Stimulated activated CD8-positive, alpha-beta memory T cell treated with anti-CD3 and anti-CD28 coated beads, Interleukin-12 subunit alpha, Interleukin-12 subunit beta, amount 100 ng/mL, for 4 hours (primary cell): ENCODE measurements around the gene MRM3.
"Not testable (repeated sequence)": the region's sequence is repeated elsewhere in the genome, so short reads cannot be mapped to it uniquely, and the experiment has no call there.

Experiments used
- DNase-seq: peaks from one replicate; pipeline ENCODE4 v3.0.0-alpha.2; 2020; ENCODE audit warnings: low read depth

Gene MRM3

GRCh38 chr17:753418-753817 is 28.7 kb upstream of the MRM3 start:
- DNase-seq, result no peak

DNA sequence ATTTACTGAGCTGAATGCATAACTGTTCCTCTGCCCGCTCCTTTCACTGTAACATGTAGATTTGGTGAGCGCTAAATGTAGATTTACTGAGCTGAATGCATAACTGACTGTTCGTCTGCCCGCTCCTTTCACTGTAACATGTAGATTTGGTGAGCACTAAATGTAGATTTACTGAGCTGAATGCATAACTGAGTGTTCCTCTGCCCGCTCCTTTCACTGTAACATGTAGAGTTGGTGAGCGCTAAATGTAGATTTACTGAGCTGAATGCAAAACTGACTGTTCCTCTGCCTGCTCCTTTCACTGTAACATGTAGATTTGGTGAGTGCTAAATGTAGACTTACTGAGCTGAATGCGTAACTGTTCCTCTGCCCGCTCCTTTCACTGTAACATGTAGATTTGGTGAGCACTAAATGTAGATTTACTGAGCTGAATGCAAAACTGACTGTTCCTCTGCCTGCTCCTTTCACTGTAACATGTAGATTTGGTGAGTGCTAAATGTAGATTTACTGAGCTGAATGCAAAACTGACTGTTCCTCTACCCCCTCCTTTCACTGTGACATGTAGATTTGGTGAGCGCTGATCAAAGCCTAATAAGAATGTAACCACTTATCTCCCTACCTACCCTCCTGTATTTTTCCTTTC is 26.7 kb upstream of the MRM3 start:
- not testable (repeated sequence) for DNase-seq

GRCh38 chr17:756010-756567 is 26.1 kb upstream of the MRM3 start:
- not testable (repeated sequence) for DNase-seq

DNA sequence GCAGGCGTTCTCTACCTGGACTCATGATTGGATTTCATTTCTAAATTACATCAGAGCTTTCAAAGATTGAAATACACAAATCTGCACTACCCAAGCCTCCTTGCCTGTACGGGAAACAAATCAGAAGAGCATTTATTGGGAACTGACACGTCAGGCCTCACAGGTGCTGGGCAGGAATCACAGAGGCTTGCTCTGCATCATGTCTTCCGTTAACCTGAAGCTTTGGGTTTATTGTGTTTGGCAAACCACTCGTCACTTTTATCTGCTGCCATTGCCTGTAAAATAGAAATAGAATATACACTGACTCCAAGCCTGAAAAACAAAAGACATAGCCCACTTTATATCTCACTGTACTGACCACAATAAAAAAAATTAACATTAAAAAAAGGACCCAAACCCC is 22.2 kb upstream of the MRM3 start:
- DNase-seq, result no peak

DNA sequence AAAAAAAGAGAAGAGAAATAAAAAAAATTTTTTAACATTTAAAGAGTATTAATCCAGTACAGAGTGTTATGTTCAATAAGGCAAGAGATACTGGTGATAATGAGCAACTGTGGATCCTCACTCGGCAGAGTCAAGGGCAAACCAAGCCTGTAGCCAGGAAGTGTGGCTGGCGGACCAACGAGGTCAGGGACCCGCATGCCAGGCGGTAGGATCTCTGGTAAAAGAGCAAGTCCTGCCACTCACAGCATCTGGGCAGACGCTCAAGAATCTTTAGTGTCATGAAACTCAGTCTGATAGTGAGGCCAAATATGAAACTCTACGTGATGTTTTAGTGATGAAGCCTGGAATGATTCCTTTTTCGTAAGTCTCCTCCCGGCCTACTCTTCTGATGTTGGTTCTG is 21.8 kb upstream of the MRM3 start:
- no peak for DNase-seq

DNA sequence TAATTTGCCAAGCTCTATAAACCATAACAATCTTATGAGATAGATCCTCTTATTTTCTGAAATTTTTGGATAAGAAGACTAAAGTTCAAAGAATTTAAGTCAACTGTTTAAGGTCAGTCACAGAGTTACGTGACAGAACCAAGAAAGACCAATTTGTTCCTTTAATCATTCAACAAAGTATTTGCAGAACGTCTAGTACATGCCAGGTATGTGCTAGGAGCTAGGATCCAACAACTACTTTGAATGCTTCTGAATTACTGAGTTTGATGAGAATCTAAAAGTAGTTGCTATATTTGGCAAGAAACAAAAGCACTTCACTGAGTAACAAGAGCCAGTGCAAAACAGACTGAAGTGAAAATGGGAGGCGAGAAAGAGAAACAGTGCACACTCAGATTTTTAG is 15.1 kb upstream of the MRM3 start:
- no peak for DNase-seq

GRCh38 chr17:773016-773415 is 9.1 kb upstream of the MRM3 start:
- DNase-seq, result no peak

DNA sequence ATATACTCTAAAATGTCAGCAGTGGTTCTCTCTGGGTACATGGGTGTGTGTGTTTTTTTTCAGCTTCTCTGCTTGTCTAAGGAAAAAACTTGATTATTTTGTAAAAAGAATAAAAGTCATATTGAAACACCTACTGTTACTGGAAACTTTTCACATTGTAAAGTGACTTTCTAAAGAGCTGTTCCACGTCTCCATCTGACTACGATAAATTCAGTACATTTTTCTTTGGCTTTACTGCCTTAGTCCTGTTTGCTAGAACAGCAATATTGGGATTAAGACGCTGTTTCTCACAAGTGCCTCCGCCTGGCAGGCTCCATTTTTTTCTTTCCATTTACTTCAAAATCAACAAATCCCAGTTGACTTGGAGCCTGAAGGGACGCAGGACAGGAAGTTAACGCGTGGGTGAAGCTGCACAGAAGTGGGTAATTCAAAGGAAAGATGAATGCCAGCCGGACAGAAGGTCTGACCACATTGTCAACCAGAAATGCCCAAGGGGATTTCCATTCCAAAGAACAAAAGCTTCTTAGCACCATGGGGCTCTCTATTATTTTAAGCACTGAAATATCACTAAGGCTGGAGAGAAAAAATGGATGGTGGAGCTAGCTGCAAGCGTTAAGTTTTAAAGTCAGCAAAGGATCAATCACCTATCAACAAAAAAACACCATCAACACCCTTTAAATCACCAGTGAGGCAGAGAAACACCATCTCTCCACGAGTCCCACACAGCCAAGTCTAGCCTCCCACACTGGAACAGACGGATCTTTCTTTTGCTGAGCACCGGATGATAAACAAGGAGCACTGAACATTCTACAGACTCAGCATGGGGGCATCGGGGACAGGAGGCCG is 8.5 kb upstream of the MRM3 start:
- DNase-seq, result no peak

DNA sequence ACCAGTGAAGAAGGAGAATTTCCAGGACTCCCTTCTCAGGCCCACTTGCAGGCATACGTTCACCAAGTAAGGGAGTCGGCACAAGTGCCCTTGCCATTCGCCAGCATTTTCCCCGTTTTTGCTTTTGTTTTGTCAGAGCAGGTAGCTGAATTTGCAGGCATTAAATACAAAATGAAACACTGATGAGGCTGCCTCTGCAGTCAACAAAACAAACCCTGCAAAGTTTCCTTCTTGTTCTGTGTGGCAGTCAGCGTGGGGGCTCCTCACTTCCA is 7.9 kb upstream of the MRM3 start:
- DNase-seq, result no peak

DNA sequence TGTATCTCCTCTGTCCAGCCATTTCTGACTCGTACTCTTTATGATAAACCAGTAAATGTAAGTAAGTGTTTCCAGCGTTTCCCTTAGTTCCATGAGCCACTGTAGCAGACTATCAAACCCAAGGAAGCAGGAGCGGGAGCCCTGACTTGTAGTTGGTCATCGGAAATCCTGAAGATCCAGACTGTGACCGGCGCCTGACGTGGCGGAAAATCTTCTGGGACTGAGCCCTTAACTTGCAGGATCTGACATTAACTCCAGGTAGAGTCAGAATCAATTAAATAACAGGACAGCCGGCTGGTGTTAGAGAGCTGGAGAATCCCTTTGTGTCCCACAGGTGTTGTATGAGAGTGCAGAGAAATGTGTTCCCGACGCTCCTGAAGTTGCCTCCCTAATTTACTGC is 4.1 kb upstream of the MRM3 start:
- DNase-seq, result no peak

DNA sequence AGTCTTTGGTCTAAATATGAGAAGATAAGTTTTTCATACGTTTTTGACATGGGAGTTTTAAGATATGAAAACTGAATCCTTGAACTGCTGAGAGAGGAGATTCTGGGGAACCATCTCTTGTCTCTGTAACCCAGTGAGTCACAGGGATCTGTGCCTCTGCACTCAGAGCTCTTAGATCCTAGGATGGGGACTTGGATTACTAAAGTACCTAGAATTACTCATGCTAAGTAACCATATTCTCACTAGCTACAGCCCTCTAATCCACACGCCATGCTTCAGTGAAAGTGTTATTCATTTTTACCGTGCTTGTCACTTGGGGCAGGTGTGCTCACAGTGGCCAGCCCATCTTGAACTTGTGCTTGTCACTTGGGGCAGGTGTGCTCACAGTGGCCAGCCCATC is 2.0 kb downstream of the MRM3 start:
- no peak for DNase-seq

GRCh38 chr17:785901-786300 is 3.7 kb downstream of the MRM3 start:
- not testable (repeated sequence) for DNase-seq

DNA sequence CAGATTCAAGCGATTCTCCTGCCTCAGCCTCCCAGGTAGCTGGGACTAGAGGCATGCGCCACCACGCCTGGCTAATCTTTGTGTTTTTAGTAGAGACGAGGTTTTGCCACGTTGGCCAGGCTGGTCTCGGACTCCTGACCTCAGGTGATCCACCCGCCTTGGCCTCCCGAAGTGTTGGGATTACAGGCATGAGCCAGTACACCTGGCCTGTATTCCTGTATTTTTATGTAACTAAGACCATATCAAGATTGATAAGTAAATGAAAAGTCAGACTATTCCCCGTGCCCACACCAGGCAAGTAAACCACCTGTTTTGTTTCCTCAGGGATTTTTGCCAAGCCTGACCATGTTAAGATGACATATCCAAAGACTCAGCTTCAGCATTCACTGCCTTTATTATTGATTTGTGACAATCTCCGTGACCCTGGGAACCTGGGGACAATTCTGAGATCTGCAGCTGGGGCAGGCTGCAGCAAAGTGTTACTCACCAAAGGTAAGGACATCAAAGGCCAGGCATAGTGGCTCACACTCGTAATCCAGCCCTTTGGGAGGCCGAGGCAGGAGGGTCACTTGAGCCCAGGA is 5.6 kb downstream of the MRM3 start:
- DNase-seq, result no peak

- DNase-seq, result no peak
These were observed 6.4 kb downstream of the MRM3 start for GRCh38 chr17:788551-788950.

- no peak for DNase-seq
These were observed 7.1 kb downstream of the MRM3 start for GRCh38 chr17:789160-789840.

GRCh38 chr17:789931-790873 is 8.0 kb downstream of the MRM3 start:
- DNase-seq, result not testable (repeated sequence)

DNA sequence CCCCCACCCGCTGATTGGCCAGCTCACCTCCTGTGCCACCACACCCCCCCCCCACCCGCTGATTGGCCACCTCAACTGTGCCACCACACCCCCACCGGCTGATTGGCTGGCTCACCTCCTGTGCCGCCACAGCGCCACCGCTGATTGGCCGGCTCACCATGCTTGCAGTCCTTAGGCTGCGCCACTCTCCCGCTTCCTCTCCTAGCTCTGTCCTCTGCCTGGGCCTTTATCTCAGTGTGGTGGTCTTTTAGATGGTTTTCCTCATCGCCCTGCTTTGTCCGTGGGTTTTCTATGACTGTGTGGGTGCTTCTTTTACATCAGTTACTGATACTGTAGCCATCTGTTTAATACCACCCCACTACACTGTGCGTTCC is 8.7 kb downstream of the MRM3 start:
- not testable (repeated sequence) for DNase-seq

GRCh38 chr17:791829-792228 is 9.7 kb downstream of the MRM3 start:
- no peak for DNase-seq

DNA sequence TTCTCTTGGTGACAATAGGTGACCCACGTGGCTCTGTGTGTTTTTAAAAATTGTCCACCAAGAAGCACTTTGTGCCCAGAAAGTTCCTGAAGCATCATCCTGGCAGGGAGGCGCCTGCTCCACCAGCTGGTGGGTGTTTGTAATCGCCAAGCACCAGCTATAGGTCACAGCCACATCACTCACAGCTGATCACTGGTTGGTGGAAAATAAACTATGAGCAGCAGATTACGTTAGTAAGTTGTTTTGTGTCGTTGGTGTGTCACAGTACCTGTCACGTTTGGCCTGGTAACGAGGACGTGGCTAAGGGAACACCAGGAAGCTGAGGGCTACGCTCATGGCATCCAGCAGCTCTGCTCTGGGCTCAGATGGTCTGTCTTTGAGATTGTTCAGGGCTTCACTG is 10.1 kb downstream of the MRM3 start:
- no peak for DNase-seq

- no peak for DNase-seq
These were observed 12.7 kb downstream of the MRM3 start for GRCh38 chr17:794876-795275.

DNA sequence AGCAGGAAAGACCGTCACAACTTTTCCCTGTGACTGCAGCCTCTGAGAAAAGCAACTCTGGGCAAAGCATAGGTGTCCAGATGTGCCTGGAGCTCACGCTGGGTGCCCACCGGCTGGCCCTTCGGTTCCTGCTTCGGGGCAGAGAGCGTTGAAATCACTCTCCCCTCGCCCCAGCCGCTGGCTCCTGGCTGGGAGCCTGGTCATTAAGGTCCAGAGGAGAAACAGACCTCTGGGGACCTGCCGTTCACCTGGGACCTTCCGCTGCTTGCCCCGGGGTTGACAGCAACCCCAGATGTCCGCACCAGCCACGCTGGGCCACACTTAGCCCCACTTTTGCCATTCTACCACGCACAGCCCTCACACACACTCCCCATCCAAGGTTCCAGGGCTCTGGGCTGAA is 13.1 kb downstream of the MRM3 start:
- DNase-seq, result no peak

- no peak for DNase-seq
These were observed 13.6 kb downstream of the MRM3 start for GRCh38 chr17:795721-796120.
